Cardiac muscle cell (in vitro differentiated cells and primary cell): ENCODE results near the gene PLA2G12B. TPM values are rescaled to one million over a fixed set of nuclear protein-coding genes. Genes with fewer than 3 reads are reported as not detected.

Experiments used
- DNase-seq, 2 donors: peaks; one replicate each; pipeline versions ENCODE4 v3.0.0 to v3.0.0-alpha.2; 2010 to 2017; ENCODE audit warnings: low read depth in 1 of 2, low spot score in 1 of 2
- H3K27ac ChIP-seq: fragments of 200-600 bp; sonication (generic); 2 replicates; pipeline ENCODE4 v1.5.1; 2016
- H3K27me3 ChIP-seq: fragments of 200-600 bp; sonication (generic); 2 replicates; pipeline ENCODE4 v1.6.0; 2016; ENCODE audit warnings: control low read depth
- H3K36me3 ChIP-seq: fragments of 200-600 bp; sonication (generic); 2 replicates; pipeline ENCODE4 v1.5.1; 2016; ENCODE audit warnings: control low read depth
- H3K4me1 ChIP-seq: fragments of 200-600 bp; sonication (generic); 2 replicates; pipeline ENCODE4 v1.8.1; 2017; ENCODE audit warnings: low read depth, mild to moderate bottlenecking, mixed run types
- H3K4me3 ChIP-seq: fragments of 200-600 bp; sonication (generic); 2 replicates; pipeline ENCODE4 v1.5.1; 2016; ENCODE audit warnings: mild to moderate bottlenecking
- H3K9me3 ChIP-seq: fragments of 200-600 bp; sonication (generic); 2 replicates; pipeline ENCODE4 v1.5.1; 2017; ENCODE audit warnings: low read depth, mild to moderate bottlenecking, control low read depth
- CTCF ChIP-seq: IDR thresholded peaks from 2 replicates; pipeline ENCODE4 v1.5.1; 2012; ENCODE audit warnings: low read depth, mild to moderate bottlenecking, low read length
- polyA plus RNA-seq: library from polyadenylated mRNA; unstranded; fragments of >200 nt; fragmentation: Nextera tagmentation; extraction: Ambion mirVana; gene quantifications from 2 replicates; pipeline ENCODE4 v1.2.1, GENCODE V29; 2016
- total RNA-seq: library from RNA; depleted of rRNA; stranded (reverse); fragments of >200 nt; gene quantifications from 2 replicates; pipeline ENCODE4 v1.2.3, GENCODE V29; 2016

Gene PLA2G12B
- total and polyA plus RNA-seq, 2 experiments from 2014 or later, result not detected

- peak overlapping the region; percentile 26 for H3K27ac ChIP-seq
- no peaks in the 10 kb centered on the region for H3K36me3 ChIP-seq
- no peaks in the 10 kb centered on the region for H3K9me3 ChIP-seq
- no peak overlapping the region for H3K4me3 ChIP-seq
- DNase-seq, result peak; percentile 27 to 37
- no peaks in the 10 kb centered on the region for H3K4me1 ChIP-seq
- H3K27me3 ChIP-seq, result no peaks in the 10 kb centered on the region
- no peak for TF ChIP-seq CTCF
These were observed 27.4 kb upstream of the PLA2G12B start for GRCh38 chr10:72981882-72982529.

GRCh38 chr10:72981028-72981881 is 26.6 kb upstream of the PLA2G12B start:
- no peaks in the 10 kb centered on the region for H3K9me3 ChIP-seq
- no peaks in the 10 kb centered on the region for H3K4me1 ChIP-seq
- no peaks in the 10 kb centered on the region for H3K36me3 ChIP-seq
- no peak for TF ChIP-seq CTCF
- no peaks in the 10 kb centered on the region for H3K27me3 ChIP-seq
- peak overlapping the region; percentile 26 for H3K27ac ChIP-seq
- no peak overlapping the region for H3K4me3 ChIP-seq
- no peak for DNase-seq

GRCh38 chr10:72980348-72980747 is 25.7 kb upstream of the PLA2G12B start:
- TF ChIP-seq CTCF, result no peak
- Histone ChIP-seq H3K36me3 (no peaks in the 10 kb centered on the region), H3K27ac (no peak overlapping the region), H3K27me3 (no peaks in the 10 kb centered on the region), H3K4me1 (no peaks in the 10 kb centered on the region), H3K9me3 (no peaks in the 10 kb centered on the region), H3K4me3 (no peak overlapping the region)
- DNase-seq, result no peak

- Histone ChIP-seq H3K27ac (no peak overlapping the region), H3K27me3 (no peaks in the 10 kb centered on the region), H3K4me3 (no peak overlapping the region), H3K4me1 (no peaks in the 10 kb centered on the region), H3K36me3 (no peaks in the 10 kb centered on the region), H3K9me3 (no peaks in the 10 kb centered on the region)
- DNase-seq, result no peak
- no peak for TF ChIP-seq CTCF
These were observed 25.1 kb upstream of the PLA2G12B start for GRCh38 chr10:72979709-72980108.

GRCh38 chr10:72976886-72977285 is 22.3 kb upstream of the PLA2G12B start:
- Histone ChIP-seq H3K4me1 (no peaks in the 10 kb centered on the region), H3K36me3 (no peaks in the 10 kb centered on the region), H3K27ac (no peak overlapping the region), H3K4me3 (no peak overlapping the region), H3K9me3 (no peaks in the 10 kb centered on the region), H3K27me3 (no peaks in the 10 kb centered on the region)
- TF ChIP-seq CTCF, result no peak
- DNase-seq, result no peak
